HUDEP-2 (cell line): ENCODE data around the gene ABHD12.
A peak's percentile ranks its signal among the peaks of the same experiment; 100 is the strongest.
"Not testable (repeated sequence)": the region's sequence is repeated elsewhere in the genome, so short reads cannot be mapped to it uniquely, and the experiment has no call there.

ENCODE experiments used
- DNase-seq, 76 experiments: peaks; one replicate each; lab custom pipeline; 2025; ENCODE audit not compliant: unreplicated experiment in 76 of 76; lab: John Stamatoyannopoulos, UW

The ABHD12 gene

DNA sequence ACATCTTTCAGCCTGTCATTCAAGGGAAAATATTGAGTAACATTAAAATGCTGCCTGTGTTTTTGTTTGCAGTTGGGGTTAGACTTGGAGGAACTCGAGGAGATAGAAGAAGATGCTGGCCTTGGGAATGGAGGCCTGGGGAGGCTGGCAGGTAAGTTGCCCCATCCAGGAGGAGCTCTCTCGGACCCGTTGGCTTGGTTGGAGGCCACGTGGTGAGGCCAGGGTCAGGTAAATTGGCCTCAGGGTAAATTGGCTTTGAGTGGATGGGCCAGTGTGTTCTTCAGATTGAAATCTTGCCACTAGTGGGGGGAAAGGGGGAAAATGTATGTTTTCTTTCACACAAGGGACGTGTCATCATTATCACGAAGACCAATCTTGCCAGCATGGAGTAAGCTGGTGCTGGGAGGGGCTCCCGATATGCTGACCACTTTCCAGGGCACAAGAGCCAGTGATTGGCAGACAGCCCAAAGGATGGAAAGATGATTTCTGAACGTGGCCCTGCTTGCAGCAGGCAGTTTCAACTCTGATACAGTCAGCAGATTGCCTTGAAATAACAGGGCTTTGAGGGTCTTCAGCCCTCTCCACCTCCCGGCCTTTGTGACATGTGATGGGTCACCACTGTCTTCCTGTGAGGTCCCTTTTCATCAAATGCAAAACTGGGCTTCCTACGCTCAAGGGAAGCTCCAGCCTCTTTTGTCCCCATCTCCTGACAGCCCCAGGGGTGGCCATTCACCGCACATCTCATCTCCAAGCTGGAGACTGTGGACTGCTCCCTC lies 121.4 kb downstream of the ABHD12 start:
- no peak for DNase-seq

DNA sequence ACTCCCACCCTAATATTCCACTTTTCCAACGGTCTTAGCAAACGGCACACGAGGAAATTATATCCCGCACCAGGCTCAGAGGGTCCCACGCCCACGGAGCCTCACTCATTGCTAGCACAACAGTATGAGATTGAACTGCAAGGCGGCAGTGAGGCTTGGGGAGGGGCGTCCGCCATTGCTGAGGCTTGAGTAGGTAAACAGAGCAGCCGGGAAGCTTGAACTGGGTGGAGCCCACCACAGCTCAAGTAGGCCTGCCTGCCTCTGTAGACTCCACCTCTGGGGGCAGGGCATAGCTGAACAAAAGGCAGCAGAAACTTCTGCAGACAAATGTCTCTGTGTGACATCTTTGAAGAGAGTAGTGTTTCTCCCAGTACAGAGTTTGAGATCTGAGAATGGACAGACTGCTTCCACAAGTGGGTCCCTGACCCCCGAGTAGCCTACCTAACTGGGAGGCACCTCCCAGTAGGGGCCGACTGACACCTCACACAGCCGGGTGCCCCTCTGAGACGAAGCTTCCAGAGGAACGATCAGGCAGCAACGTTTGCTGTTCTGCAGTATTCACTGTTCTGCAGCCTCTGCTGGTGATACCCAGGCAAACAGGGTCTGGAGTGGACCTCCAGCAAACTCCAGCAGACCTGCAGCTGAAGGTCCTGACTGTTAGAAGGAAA lies 129.7 kb downstream of the ABHD12 start:
- DNase-seq, result not testable (repeated sequence)

GRCh38 chr20:25259788-25260254 lies 130.8 kb downstream of the ABHD12 start:
- DNase-seq, result no peak

- DNase-seq, result no peak
Measured at GRCh38 chr20:25259358-25259757, 131.3 kb downstream of the ABHD12 start.

DNA sequence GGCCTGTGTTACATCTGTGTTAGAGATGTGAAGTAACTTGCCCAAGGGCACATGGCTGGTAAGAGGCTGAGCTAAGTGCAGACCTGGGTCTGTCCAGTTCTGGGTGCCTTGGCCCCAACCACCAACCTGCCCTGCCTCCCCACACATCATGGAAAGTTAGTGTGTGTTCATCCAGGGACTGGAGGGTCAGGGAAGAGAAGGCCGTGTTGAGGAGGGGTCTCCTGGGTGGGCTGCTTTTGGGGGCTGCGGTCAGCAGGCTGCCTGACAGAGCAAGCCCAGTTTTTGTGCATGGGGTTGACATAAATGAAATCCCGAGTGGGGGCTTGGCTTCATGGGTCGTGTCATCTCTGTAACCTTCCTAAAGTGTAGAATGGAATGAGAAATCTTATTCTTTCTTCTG lies 131.8 kb downstream of the ABHD12 start:
- DNase-seq, result no peak

DNA sequence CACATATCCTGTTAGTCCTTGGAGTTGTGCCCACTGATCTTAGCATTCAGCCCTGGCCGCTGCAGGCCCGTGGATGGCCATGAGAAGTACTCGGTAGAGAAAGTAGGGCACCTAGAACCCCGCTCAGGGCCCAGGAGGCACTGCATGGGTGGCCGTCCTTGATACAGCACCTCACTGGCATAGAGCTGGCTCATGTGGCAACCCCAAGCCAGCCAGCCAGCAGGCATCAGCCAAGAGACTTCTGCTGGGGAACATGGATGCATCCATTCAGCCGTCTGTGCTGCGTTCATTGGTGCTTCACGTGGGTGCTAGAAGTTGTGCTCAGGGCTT lies 132.2 kb downstream of the ABHD12 start:
- no peak for DNase-seq

DNA sequence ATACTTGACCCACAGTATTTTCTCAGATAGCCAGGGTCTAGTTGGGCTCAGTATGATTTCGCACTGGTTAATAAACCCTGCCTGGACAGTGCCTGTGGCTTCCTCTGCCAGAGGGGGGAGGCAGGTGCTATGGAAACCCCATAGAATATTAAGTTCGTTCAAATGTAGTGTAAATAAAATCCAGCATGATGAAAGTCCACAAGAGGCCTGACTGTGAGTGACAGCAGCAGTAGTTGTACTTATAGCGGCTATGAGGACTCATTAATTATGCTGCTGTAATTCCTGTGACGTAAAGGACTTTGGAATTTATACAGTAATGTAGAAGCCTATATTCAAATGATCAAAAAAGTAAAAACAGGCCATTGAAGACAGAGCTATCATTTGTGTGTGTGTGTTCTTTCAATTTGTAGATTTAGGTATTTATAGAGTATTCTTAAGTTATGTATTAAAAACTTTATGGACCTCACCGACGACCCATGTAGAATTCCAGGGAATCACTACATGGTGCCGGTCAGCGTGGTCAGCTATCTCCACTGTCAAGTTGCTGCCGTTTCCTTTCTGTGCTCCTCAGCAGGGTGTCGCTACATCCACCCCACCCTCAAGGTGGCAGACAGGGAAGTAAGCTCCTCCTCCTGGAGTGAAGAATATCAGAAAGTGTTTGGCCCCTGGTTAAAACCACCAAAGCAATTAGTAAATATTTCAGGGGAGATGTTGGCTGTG lies 132.7 kb downstream of the ABHD12 start:
- DNase-seq, result no peak

DNA sequence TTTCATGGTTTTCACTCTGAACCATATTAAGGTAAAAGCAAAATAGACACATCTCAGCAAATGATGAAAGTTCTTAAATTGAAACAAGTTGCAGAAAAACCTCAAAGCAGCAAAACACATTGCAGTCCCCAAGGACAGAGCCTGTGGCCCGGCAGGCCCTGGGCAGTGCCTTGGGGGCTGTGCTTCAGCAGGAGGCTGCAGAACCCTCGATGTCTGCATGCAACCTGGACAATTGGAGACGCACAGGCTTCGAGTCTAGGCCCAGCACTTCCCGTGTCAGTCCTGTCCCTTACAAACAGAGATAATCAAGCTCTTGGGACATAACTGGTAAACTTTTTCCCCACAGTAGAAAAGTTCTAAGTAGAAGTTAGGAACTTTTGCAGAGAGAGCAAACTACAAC lies 133.5 kb downstream of the ABHD12 start:
- DNase-seq, result no peak

DNA sequence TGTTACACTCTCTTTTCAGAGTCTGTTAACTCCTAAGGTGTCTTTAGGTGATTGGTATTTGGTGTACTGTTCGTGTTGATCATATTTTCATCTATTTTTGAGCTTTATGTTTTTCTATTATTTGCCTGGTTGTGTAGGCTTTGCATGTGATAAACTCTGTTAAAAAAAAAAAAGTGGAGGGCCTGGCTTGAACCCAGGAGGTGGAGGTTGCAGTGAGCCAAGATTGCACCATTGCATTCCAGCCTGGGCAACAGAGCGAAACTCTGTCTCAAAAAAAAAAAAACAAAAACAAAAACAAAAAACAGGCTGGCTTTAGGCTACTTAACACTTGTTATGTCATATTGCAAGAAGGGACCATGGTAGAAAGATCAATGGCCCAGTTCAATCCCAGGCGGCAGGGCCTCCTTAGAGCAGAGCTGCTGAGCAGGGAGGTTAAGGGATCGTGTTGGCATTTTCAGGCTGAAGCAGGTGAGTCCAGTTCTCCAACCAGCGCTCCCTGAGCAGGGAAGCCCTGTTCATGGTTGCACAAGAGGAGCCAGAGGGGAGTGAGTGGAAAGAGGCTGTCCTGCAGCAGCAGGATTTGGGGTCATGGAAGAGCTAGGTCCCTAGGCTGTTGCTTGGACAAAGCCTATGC lies 134.3 kb downstream of the ABHD12 start:
- no peak for DNase-seq

GRCh38 chr20:25254986-25255680 lies 135.5 kb downstream of the ABHD12 start:
- peak in 23 of 76 experiments; percentile 2 to 41 (median 26) for DNase-seq

DNA sequence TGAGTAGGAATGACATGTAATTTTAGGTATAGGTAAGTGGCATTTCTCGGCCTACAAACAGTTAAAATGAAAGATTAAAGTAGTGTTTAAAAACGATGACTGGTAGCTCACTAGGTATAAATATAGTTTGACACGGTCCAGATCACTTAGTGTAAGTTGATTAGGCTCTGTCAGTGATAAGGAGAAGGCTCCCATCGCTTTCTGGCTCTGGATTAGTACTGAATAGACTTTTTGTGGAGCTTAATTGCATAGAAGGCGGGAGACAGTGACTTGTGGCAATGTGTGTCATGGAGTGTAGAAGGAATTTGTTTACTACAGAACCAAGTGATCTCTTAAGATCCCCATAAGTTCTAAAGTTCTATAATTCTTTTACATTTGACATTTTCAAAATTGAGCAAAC lies 136.1 kb downstream of the ABHD12 start:
- DNase-seq, result no peak

DNA sequence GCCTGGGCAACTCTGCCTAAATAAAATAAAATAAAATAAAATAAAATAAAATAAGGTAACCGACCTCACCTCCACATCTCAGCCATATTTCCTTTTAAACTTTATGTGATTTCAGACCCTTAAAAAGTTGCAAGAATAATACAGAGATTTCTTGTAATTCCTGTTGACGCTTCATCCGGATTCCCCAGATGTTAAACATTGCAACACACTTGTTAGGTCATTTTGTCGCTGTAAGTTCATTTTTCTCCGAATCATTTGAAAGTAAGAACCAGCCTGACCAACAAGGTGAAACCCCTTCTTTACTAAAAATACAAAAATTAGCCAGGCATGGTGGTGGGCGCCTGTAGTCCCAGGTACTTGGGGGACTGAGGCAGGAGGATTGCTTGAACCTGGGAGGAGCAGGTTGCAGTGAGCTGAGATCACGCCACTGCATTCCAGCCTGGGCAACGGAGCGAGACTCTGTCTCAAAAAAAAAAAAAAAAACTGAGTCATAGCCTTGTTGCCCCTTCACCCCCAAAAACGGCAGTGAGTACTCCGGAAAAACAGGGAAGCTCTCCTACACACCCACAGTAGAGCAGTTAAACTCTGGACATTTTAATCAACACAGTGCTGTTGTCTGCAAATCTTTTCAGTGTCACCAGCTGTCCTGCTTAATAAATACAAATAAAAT lies 136.9 kb downstream of the ABHD12 start:
- no peak for DNase-seq

DNA sequence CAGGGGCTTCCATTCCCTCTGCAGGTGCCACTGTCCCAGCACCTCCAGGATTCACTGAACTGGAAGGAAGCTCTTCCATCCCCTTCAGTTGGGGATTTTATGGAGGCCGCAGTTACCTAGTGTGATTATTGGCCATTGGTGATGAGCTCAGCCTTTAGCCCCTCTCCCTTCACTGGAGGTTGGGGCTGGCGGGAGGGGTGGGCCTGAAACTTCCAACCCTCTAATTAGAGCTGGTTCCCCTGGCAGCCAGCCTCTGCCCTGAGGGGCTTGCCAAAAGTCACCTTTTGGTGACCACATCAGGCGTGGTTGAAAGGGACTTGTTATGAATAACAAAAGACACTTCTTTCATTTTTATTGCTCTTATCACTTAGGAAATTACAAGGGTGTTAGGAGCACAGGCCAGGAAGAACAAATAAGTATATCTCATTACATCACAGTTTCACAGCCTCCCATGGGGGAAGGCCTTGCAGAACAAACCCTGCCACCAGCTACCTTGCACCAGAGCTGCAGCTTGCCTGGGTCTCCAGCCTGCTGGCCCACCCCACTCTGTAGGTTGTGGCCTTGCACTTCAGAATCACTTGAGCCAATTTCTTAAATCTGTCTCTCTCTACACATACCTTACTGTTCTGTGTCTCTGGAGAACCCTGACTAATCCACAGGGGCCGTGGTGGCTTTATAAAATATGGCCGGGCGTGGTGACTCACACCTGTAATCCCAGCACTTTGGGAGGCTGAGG lies 137.8 kb downstream of the ABHD12 start:
- no peak for DNase-seq

DNA sequence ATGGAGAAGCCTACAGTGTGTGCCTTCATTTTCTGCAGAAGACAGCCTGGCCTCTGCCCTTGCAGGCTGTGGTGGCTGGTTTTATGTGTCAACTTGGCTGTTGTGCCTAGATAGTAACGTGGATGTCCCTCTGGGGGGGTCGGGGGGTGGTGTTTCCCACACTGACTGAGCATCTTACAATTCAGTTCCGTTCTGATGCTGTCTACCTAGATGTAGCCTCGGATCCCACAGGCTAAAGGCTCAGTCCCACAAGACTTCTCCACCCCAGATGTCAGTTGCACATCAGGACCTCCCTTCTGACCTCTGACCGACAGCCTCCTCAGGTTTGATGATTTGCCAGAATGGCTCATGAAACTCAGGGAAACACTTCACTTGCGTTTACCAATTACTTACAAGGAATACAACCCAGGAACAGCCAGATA lies 138.4 kb downstream of the ABHD12 start:
- no peak for DNase-seq

- no peak for DNase-seq
Measured at GRCh38 chr20:25251558-25251957, 139.1 kb downstream of the ABHD12 start.

GRCh38 chr20:25251019-25251418 lies 139.6 kb downstream of the ABHD12 start:
- no peak for DNase-seq

- no peak for DNase-seq
Measured at GRCh38 chr20:25250508-25250907, 140.1 kb downstream of the ABHD12 start.
